GM19239 (cell line): ENCODE data around the gene ERFL.
"Not testable (repeated sequence)": the region's sequence is repeated elsewhere in the genome, so short reads cannot be mapped to it uniquely, and the experiment has no call there.

Experiments used
- DNase-seq: peaks from one replicate; pipeline ENCODE4 v3.0.0; 2011; ENCODE audit warnings: low spot score; ENCODE audit not compliant: insufficient read length
- FAIRE-seq: peaks from 2 replicates; lab custom pipeline; 2011; peaks lifted over from hg19 to GRCh38; lab: Jason Lieb, UNC

Gene ERFL

DNA sequence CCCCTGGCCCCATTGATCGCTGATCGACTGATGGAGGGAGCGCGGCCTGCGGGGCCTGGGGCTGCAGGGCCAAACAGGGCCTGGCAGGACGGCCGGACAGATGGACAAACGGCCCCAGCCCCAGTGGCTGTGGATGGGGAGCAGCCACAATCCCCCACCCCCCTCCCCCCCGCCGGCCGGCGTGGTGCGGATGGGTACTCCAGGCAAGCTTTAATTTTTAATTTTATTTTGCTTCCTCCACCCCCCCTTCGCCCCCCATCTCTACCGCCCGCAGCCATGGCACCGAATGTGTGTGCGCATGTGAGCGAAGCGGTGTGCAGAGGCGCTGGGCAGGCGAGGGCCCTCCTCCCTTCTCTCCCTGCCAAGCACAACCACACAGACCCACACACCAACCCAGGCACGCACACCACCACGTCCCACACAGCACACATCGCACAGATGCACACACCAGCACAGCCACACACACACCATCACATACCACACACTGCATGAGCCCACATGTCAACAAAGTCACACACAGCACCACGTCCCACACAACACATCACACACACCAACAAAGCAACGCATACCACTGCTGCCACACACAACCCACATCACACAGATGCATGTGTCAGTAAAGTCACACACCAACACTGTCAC lies 12.4 kb downstream of the ERFL start:
- FAIRE-seq (no peak), DNase-seq (no peak)

DNA sequence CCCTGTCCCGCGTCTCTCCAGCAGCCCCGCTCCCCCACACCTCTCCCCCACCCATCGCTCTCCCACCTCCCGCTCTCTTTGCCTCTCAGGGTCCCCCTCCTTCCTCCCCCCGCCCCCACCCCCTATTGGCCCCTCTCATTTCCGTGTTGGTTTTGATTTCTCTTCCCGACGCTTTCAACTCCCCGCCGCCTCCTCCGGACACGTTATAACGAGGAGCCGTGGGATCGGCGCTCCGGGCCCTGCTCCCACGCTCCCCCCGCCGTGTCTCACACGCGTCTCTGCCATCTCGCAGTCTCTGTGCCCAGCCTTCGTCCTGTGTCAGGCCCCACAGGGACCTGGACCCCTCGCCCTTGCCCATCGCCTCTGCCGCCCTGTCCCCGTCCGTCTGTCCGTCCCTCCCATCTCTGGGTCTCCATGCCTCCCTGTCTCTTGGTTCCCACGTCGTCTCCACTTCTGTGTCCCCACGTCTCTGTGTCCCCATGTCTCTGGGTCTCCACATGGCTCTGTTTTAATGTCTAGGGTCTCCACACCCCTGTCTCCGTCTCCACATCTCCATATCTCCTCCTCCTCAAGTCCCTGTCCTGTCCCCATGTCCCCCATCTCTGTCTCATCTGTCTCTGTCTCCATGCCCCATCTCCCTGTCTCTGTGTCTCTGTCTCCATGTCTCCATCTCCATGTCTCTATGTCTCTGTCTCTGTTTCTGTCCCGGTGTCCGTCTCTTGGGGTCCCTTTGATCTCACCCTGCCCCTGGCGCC lies 13.1 kb downstream of the ERFL start:
- no peak for DNase-seq
- no peak for FAIRE-seq

DNA sequence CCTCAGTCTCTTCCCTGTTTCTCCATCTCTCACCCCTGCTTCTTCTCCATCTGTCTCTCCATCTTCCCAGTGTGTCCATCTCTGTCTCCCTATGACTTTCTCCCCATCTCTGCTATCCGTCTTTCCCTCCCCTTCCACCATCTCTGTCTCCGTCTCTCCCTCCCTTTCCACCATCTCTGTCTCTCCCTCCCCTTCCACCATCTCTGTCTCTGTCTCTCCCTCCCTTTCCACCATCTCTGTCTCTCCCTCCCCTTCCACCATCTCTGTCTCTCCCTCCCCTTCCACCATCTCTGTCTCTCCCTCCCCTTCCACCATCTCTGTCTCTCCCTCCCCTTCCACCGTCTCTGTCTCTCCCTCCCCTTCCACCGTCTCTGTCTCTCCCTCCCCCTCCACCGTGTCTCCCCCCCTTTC lies 13.8 kb downstream of the ERFL start:
- not testable (repeated sequence) for DNase-seq, FAIRE-seq

DNA sequence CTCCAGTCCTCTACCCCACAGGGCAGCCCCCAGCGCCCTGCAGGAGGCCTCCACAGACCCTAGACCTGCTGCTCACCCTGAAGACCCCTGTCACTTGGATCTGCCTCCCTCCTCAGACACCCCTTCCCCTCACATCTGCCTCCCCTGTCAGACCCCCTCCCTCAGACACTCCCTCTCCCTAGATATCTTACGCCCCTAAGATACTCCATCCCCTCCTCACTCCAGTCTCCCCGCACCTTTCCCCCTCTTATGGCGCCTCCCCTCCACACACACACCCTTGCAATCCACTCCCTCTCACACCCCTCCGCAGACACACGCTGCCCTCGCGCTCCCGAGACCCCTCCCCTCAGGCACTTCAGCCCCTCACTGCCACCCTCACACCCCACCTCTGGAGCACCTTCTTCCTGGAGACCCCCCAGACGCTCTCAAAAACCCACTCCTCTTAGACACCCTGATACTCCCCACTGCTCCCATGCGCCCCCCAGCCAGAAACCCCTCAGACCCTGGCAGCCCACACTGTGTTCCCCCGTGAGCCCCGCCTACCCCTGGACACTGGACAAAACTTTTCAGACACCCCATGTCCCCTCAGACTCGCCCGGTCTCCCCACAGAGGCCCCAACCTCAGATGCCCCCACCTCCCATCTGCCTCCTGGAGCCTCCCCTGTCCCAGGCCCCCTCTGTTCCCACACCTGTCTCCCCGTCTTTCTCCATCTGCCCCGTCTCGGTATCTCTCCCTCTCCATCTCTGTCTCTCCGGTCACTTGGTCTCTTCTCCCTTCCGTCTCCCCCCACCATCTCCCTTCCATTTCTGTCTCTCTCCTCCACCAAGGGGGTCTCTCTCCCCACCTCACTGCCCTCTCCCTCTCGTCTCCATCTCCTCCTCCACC lies 14.5 kb downstream of the ERFL start:
- DNase-seq: no peak

DNA sequence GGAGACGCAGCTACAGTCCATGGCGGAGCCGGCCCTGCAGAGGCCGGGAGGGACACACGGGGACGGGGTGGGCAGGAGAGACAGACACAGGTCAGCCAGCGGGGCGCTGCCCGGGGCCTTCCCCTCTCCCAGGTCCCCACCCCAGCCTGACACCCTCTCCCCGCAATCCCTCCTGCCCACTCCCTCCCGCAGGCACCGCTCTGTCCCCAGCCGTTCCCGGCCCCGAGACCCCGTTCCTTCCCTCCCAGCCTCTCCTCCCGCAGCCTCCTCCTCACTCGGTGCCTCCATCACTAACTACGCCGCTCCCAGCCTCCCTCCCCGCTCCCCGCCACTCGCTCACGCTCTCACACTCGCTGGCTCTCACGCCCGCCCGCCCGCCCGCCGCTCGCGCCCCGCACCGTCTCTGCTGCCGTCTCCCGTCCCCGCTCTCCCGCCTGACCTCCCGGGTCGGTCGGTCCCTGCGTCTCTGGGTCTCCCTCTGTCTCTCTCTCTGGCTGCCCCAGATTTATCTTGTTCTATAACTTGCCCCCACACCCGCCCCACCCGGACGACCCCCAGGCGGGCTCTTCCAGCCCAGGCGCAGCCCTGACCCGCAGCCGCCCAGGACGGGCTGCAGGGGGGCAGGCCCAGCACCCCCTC lies 15.2 kb downstream of the ERFL start:
- DNase-seq: no peak

More for the DNA sequence above, 14.5 kb downstream of the ERFL start:
- FAIRE-seq: no peak

DNA sequence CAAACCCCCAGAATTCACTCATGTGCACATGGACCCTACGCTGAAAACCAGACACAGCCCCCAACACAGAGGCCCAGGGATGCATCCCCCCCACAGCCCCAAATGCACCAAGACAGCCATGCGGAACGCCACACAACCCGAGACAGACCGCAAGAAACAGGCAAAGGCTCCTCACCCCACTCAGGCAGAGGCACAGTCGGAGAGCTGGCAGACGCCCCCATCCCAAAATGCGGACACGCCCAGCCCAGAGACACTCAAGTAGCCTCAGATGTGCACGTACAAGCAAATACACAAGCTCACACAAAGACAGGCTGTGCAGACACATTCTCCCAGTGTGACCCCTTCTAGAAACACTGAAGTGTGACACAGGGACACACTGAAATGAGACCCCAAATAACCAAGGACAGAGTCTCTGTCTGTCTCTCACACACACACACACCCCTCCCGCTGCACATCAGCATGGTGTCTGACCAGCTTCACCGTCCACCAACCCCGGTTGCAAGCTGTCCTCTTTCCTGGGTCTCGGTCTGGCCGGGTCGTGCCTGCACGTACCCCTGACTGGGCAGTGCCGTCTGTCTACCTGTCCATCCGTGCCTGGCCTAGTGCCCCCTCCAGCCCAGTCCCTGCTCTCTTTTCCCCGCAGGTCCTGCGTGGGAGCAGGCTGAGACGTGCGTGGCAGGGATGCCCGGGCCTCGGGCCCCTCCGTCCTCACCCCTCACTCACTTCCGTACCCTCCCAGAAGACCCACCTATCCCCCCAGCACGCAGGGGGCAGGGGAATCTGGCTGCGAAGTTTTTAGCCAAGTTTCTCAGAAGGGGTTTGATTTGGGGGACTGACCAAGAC lies 16.1 kb downstream of the ERFL start:
- DNase-seq (no peak), FAIRE-seq (no peak)

More for the DNA sequence above, 15.2 kb downstream of the ERFL start:
- FAIRE-seq: no peak

DNA sequence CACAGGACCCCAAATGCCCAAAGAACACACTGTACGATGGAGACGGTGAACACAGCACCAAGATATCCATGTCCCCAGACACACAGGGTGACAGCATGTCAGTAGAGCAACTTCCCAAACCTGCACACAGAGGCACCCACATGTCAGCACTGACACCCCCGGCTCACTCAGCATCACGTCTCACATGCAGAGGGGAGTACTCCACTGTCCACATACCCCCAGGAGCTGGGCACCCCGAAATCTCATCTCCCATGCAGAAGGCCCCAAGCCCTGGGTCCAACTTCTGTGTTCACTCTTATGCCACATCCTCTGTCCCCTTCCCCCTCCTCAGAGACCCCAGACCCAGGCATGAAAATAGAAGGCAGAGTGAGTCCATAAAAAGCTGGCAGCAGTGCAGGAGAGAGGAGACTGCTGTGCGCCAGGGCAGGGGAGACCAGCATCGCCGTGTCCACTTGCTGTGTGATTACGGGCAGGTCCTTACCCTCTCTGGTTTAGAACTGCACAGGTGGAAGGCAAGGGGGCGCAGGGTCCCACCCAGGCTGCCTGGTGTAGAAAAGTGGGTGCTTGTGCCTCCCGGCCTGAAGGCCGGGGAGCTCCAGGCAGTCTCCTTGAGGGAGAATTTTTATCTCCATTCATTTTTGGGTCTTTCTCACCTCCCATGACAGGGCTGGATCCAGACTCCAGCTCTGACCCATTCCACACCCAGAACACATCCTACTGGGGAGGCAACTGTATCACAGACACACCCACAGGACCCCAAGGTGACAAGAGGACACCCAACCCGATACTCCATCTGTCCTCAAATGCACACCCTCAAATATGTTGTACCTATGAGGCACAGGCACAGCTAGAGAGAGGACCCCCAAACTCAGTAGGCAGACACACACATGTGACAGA lies 17.0 kb downstream of the ERFL start:
- DNase-seq (no peak), FAIRE-seq (no peak)

DNA sequence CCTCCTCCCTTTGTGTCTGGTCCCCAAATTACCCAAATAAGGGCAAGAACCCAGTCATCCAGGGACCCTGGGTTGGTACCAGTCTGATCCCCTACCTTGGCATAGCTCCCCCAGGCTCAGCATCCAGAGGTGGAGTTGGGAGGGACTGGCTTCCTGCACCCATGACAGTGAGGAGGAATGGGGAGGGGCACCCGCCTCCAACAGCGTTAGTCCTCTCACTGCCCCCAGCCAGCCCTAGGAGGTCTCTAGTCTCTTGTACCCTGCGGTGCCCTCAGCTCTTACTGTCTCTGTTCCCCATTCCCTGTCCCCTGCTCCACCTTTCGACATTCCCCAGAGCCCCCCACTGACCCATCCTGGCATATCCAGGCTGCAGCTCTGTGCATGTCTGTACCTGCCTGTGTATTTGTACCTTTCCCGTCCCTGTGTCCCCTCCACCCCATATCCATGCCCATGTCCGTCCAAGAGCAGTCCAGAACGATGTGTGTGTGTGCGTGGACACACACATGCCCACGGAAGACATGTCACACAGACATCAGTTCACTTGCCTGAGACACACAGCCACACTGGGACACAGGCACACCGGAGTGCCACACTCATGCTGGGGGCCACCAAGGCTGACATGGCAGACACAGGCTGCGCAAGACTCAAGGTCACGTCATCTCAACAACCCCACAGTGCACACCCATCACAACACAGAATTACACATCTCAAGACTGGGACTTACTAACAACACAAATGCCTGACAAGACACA lies 17.8 kb downstream of the ERFL start:
- no peak for DNase-seq

DNA sequence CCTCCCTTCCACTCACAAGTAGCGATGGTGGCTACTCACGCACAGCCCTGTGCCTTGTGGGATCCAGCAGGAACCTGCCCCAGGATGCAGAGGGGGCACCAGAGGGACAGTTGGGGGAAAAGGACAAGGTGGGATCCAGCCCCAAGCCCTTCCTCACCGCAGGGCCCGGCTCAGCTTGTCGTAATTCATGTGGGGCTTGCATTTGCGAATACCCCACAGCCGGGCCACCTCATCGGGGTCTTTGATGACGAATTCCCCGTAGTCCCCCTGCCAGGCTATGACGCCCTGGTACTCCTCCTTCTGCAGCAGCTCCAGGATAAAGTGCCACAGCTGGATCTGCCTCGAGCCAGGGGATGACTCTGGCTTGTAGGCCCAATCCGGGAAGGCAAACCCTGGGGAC lies 18.5 kb downstream of the ERFL start:
- no peak for DNase-seq
- no peak for FAIRE-seq

More for the DNA sequence above, 17.8 kb downstream of the ERFL start:
- FAIRE-seq: no peak

DNA sequence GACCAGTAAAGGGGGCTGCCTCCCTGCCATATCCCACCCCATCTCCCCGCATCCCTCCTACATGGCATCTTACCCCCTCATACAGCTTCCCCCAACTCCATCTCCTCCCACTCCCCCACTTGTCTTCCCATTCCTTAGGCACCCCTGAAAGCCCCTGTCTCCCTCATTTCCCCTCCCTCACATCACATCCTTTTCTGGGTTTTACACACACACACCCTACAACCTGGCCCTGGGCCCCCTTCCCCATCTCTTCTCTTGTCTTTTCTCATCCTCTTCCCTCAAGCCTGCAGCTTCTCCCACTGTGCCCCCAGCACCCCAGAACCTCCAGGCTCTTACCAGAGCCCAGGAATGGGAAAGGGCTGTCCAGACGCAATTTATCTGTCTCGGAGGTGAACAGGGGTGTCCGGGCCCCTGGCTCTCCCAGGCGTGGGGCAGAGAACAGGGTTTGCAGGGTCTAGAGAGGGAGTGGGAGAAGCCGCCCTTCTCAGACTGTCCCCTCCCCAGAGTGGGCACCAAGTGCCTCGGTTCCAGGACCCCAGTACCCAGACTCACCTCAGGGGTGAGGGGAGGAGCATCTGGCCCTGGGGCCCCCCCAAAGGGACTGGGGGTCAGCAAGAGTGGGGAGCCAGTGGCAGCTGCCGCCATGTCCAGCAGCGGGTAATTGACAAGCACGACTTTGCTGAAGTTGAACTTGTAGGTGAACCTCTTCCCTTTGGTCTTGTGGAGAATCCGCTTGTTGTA lies 19.4 kb downstream of the ERFL start:
- DNase-seq (no peak), FAIRE-seq (no peak)

DNA sequence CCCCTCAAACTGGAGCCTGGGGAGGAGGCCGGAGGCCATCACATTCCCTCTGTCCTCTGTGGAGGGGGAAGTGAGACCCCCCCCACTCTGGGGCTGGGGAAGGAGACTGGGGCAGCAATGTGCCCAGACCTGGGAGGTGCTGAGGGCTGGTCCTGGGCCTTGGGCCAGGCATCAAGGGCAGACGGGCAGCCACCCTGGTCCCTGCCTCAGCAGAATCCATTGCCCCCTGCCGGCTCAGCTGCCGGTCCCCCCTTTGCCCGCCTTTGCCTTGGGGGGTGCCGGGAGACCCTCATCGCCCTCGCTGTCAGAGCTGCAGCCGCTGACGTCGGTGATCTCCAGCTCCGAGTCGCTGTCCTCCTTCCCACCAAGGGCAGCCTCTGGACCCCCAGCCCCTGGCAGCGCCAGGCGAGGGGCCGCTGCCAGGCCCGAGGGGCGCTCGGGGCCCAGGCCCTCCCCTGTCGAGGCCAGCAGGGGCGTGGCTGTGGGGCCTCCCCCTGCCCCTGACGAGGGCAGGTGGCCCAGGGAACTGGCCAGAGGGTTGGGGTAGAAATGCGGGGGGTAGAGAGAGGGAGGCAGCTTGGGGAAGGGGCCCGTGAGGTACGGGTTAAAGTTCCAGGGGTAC lies 20.1 kb downstream of the ERFL start:
- no peak for DNase-seq
- no peak for FAIRE-seq

DNA sequence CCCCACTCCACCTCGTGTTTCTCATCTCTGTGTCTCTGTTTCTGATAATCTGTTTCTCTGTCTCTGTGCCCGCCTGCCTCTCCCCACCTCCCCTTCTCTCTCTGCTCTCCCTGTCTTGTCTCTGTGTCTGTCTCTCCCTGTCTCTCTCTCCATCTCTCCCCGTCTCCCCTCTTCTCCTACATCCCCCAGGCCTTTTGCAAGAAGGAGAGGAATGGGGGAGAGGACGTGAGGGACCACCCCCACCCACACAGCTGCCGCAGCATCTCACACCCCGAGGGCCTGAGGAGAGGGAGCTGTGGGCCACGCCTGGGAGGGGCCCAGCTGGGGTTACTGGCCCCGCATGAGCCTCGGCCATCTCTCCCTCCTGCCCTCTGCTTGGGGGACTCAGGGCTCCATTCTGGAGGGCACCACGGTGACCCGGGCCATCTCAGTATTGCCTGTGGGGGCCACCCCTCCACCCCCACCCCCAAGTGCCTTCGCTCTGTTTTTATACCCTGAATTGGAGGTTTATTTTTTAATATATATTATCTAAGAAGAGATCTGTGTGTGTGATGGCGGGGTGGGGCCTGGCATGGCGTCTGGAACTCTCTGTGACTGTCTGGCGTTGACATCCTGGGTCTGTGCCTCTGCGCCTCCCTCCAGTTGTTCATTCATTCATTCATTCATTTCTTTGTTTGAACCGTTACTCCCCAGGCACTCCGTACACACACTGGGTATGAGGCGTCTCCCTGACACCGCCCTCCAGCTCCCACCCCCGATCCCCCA lies 21.2 kb downstream of the ERFL start:
- DNase-seq (no peak), FAIRE-seq (no peak)

DNA sequence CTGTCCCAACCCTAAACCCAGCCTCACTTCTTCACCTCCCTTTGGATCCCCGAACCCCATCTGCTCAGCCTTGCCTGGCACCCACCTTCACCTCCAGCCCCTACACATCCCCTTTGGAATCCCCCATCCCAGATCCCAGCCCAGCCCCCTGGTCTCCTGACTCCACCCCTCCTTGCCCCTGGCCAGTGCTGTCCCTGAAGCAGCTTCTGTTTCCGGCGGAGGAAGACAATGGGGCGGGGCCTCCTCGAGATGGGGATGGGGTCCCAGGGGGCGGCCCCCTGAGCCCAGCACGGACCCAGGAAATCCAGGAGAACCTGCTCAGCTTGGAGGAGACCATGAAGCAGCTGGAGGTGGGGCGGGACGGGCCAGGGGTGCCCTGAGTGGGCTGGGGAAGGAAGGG lies 22.0 kb downstream of the ERFL start:
- FAIRE-seq (no peak), DNase-seq (no peak)

DNA sequence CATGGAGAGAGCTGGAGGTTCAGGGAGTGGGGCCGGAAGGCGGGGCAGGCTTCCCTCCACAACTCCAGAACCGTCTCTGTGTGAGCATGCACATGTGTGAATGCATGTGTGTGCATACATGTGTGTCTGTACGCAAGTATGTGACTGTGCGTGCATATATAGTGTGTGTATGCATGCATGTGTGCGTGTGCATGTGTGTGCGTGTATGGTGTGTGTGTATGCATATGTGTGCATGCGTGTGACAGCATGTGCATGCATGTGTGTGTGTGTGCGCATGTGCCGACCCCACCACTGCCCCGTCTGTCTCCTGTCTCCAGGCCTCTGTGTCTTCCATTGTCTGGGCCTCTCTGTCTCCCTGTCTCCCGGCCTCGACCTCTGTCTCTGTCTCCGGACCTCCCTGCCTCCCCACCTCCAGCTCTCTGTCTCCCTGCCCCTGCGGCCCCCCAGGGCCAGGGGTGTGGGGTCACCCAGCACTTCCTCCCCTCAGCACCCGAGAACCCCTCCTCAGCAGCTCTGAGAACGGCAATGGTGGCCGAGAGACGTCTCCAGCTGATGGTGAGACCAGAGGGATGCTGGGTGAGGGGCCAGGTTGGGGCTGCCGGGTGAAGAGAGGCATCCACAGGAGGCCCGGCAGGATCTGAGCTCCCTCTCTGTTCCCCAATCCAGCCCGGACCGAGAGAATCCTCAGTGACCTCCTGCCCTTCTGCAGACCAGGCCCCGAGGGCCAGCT lies 22.8 kb downstream of the ERFL start:
- FAIRE-seq: no peak
- no peak for DNase-seq

DNA sequence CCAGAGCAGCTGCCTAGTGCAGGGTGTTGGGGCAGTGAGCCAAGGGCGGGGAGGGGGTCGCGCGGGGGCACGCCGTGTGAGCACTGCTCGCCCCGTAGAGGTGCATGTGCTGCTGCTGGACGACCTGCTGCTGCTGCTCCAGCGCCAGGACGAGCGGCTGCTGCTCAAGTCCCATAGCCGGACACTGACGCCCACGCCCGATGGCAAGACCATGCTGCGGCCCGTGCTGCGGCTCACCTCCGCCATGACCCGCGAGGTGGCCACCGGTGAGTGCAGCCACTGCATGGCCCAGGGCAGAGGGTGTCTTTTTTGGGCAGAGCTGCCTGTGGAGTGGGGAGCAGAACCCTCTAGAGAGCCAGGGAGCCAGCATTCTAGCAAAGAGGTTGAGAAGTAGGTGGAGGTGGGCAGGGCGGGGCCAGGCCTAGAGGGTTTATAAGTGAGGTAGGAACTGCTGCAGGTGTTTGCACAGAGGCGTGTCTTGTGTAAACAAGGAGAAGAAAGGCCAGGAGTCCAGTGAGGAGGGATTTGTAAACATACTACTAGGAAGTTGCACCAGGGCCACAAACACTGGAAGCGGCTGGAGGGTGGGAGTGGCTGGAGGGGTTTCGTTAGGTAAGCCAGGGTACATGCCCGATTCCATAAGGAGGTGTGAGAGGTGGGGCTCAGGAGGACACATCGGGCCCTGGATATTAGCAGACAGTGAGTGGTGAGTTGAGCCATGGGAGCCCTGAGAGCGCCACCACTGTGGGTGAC lies 24.0 kb downstream of the ERFL start:
- FAIRE-seq (no peak), DNase-seq (no peak)
